VCaP (cell line): ENCODE measurements around the gene TMEM270.

ENCODE experiments used
- H3K27ac ChIP-seq: fragments of 450-650 bp; 2 replicates; pipeline ENCODE4 v1.5.1; 2017
- CTCF ChIP-seq: fragments of 450-650 bp; conservative IDR thresholded peaks from 2 replicates; pipeline ENCODE4 v1.5.1; 2017; ENCODE audit warnings: mild to moderate bottlenecking, moderate library complexity

The TMEM270 gene

GRCh38 chr7:73866446-73866767 is 5.4 kb downstream of the TMEM270 start:
- TF ChIP-seq CTCF = peak; percentile 22
- H3K27ac ChIP-seq = no peak overlapping the region

- no peak for TF ChIP-seq CTCF
- no peak overlapping the region for H3K27ac ChIP-seq
Measured at GRCh38 chr7:73869011-73869798, 8.2 kb downstream of the TMEM270 start.

DNA sequence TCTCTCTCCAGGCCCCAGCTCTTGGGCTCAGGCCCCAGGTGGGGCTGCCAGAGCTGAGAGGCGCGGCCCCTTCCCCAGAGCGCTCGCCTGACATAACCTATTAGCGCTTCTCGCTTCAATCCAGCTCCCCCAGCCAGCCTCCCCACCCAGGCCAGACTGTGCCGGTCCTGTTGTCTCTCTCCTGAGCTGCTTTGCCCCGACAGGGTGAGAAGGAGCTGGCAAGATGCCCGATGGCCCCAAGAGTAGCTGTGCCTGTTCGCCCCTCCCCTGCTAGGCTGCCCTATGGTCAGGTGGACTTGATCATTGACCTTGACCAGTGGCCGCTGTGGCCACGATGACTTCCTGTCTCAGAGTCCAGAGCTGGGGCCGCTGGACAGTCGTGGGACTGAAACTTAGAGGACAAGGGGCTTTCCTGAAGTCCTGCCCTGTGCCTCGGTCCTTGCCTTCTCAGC is 9.1 kb downstream of the TMEM270 start:
- TF ChIP-seq CTCF = no peak
- H3K27ac ChIP-seq = no peak overlapping the region

DNA sequence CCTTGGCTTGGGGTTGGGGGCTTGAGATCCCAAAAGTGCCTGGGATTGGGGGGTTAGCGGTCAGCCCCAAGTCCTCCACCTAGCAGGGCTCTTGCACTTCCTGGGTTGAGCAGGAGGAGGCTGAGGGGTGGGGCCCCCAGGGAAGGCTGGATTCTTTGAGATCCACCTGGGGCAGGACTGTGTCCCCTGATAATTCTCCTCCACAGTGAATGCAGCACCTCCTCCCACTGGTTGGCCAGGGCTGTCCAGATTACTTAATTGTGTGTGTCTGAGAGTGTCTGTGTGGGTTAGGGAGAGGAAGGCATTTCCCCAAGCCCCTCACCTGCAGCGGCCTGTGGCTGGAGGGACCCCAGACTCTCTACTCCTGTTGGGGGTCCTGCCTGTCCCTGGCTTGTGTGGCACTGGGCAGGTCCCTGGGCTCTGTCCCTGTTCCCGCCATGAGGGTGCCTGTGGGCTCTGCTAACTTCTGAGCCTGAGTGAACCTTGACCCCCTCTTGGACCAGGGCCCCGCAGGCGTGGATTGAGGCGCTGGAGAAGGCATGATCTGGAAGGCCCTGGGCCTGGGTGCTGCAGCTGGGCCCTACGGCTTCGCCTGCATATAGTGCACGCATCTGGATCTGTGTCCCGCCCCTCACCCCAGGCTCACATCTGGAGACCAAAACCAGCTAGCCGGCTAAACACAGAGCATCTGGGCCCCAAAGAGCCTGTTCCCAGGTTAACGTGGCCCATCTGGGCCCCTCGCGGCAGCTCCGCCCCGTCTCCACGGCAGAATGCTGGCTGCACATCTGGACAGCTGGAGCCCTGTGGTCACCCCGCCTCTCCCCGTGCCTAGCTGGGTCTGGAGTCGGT is 10.4 kb downstream of the TMEM270 start:
- H3K27ac ChIP-seq = no peak overlapping the region
- no peak for TF ChIP-seq CTCF

- no peak for TF ChIP-seq CTCF
- H3K27ac ChIP-seq = no peak overlapping the region
Measured at GRCh38 chr7:73872056-73872908, 11.3 kb downstream of the TMEM270 start.

GRCh38 chr7:73876361-73876760 is 15.4 kb downstream of the TMEM270 start:
- no peak for TF ChIP-seq CTCF
- H3K27ac ChIP-seq = no peak overlapping the region

- H3K27ac ChIP-seq = no peak overlapping the region
- no peak for TF ChIP-seq CTCF
Measured at GRCh38 chr7:73876973-73877372, 16.0 kb downstream of the TMEM270 start.
